Erythroblast (primary cell): Measurements from ENCODE around the gene JARID2.

ENCODE experiments used
- GATA1 ChIP-seq: IDR thresholded peaks from 2 replicates; pipeline ENCODE4 v1.6.1; 2011; ENCODE audit warnings: low read depth, mild to moderate bottlenecking, control low read depth, low read length, moderate library complexity
- POLR2A ChIP-seq: IDR thresholded peaks from 2 replicates; pipeline ENCODE4 v1.6.1; 2011; ENCODE audit warnings: mild to moderate bottlenecking, low read length

GRCh38 chr6:15267221-15267620 is 21.4 kb downstream of the JARID2 start:
- TF ChIP-seq POLR2A = no peak
- TF ChIP-seq GATA1 = no peak
